ENCODE results near the gene KRT9. TPM values are rescaled to one million over a fixed set of nuclear protein-coding genes. Genes with fewer than 3 reads are reported as not detected.

The KRT9 gene
- total and polyA plus RNA-seq, 9 of the 15 experiments (the other 6 are each of a cell fraction or from before 2014, with no cell fraction given) = 0.03 TPM; not detected in 8

GRCh38 chr17:41551365-41551764 lies 20.5 kb downstream of the KRT9 start:
- no peak overlapping the region for H3K9ac ChIP-seq (ENCODE audit: insufficient read depth in 1 of 2, low read depth in 2 of 2, low read length in 2 of 2)
- H3K36me3 ChIP-seq (ENCODE audit: control insufficient read depth, insufficient read depth, low read length) = no peaks in the 10 kb centered on the region
- intact Hi-C loops (cut with micrococcal nuclease) = no loop called here
- H3K4me2 ChIP-seq (ENCODE audit: insufficient read depth, low read length) = no peak overlapping the region
- H3K27ac ChIP-seq (ENCODE audit: extremely low read depth, low read depth, low read length) = no peak overlapping the region
- no peak for DNase-seq (ENCODE audit: extremely low read depth in 1 of 4, low spot score in 3 of 4)
- ChIA-PET POLR2A (interaction anchor here (1.2 to 3.1 kb wide), 2 partner anchors 9 to 89 kb away, joined by 4 to 12 read pairs; no protein-coding TSS in a partner anchor), CTCF (ENCODE audit: low intra/inter-chr PET ratio) (interaction anchor here (5.3 kb wide), 1 partner anchor 112 kb away, joined by 135 read pairs; no protein-coding TSS in a partner anchor)
- FAIRE-seq = no peak
- H3K79me2 ChIP-seq (ENCODE audit: control insufficient read depth, insufficient read depth, low read length) = no peaks in the 10 kb centered on the region
- 39% methylated on average over 4 of the region's 5 CpGs for WGBS (ENCODE audit: insufficient coverage, low coverage, missing lambda C conversion rate)
- BruUV-seq (replicated peaks) = no TSS peak
- H3K9me1 ChIP-seq (ENCODE audit: control insufficient read depth, insufficient read depth, low read length) = no peaks in the 10 kb centered on the region
- in situ Hi-C loops (cut with MboI) = loop anchor here (5.0 kb wide), 1 partner anchor 91 kb away; no protein-coding TSS in a partner anchor
- H3K4me3 ChIP-seq = no peak overlapping the region
- no peak overlapping the region for H2AFZ ChIP-seq (ENCODE audit: low read depth, low read length)
- no peak for ATAC-seq
- no peak for TF ChIP-seq YY1 (IDR thresholded peaks at IDR 0.05; ENCODE audit: borderline replicate concordance in 1 of 3, control insufficient read depth in 1 of 3, extremely low read depth in 1 of 3, insufficient read depth in 3 of 3, insufficient read length in 1 of 3, insufficient replicate concordance in 2 of 3, low read depth in 1 of 3, low read length in 2 of 3)
- TF ChIP-seq, protein P1, sequence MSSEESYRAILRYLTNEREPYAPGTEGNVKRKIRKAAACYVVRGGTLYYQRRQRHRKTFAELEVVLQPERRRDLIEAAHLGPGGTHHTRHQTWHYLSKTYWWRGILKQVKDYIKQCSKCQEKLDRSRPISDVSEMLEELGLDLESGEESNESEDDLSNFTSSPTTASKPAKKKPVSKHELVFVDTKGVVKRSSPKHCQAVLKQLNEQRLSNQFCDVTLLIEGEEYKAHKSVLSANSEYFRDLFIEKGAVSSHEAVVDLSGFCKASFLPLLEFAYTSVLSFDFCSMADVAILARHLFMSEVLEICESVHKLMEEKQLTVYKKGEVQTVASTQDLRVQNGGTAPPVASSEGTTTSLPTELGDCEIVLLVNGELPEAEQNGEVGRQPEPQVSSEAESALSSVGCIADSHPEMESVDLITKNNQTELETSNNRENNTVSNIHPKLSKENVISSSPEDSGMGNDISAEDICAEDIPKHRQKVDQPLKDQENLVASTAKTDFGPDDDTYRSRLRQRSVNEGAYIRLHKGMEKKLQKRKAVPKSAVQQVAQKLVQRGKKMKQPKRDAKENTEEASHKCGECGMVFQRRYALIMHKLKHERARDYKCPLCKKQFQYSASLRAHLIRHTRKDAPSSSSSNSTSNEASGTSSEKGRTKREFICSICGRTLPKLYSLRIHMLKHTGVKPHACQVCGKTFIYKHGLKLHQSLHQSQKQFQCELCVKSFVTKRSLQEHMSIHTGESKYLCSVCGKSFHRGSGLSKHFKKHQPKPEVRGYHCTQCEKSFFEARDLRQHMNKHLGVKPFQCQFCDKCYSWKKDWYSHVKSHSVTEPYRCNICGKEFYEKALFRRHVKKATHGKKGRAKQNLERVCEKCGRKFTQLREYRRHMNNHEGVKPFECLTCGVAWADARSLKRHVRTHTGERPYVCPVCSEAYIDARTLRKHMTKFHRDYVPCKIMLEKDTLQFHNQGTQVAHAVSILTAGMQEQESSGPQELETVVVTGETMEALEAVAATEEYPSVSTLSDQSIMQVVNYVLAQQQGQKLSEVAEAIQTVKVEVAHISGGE (CRISPR knock-in tag; IDR thresholded peaks at IDR 0.05) = no peak
- no peak for TF ChIP-seq XRCC3 (IDR thresholded peaks at IDR 0.05)
- TF ChIP-seq MTA1 (IDR thresholded peaks at IDR 0.05; ENCODE audit: borderline replicate concordance) = no peak
- TF ChIP-seq OTX1 (CRISPR knock-in tag; IDR thresholded peaks at IDR 0.05) = no peak
- peaks cover 7 to 14% of the 10 kb centered on the region in 2 experiments for H3K27me3 ChIP-seq (ENCODE audit: control insufficient read depth in 2 of 2, insufficient read depth in 2 of 2, low read length in 2 of 2)
- H3K4me1 ChIP-seq (replicated peaks in 1 of 2; ENCODE audit: control insufficient read depth in 2 of 2, insufficient read depth in 2 of 2, low read length in 2 of 2) = peaks cover 25 to 28% of the 10 kb centered on the region in 2 experiments; a peak in 4 of 5 replicates
- H3K9me3 ChIP-seq (replicated peaks; ENCODE audit: control insufficient read depth, insufficient read depth, low read depth, low read length) = no peaks in the 10 kb centered on the region
- no peaks in the 10 kb centered on the region for H4K20me1 ChIP-seq (replicated peaks; ENCODE audit: control insufficient read depth, insufficient read depth, low read length)
